ENCODE measurements around the gene MYLIP.

MYLIP gene

GRCh38 chr6:16179970-16180431 is 51.1 kb downstream of the MYLIP start:
- DNase-seq (ENCODE audit: low spot score), result no peak
- no peak for TF ChIP-seq CTCF (IDR thresholded peaks at IDR 0.05; ENCODE audit: extremely low read depth, missing control alignments)

GRCh38 chr6:16180696-16181438 is 52.0 kb downstream of the MYLIP start:
- no peak for TF ChIP-seq CTCF (IDR thresholded peaks at IDR 0.05; ENCODE audit: extremely low read depth, missing control alignments)

GRCh38 chr6:16181439-16182297 is 52.8 kb downstream of the MYLIP start:
- DNase-seq (ENCODE audit: low spot score), result no peak
- TF ChIP-seq CTCF (IDR thresholded peaks at IDR 0.05; ENCODE audit: extremely low read depth, missing control alignments), result no peak

More at GRCh38 chr6:16180696-16181438, 52.0 kb downstream of the MYLIP start:
- no peak for DNase-seq (ENCODE audit: low spot score)

GRCh38 chr6:16183187-16183664 is 54.3 kb downstream of the MYLIP start:
- DNase-seq (ENCODE audit: low spot score), result peak; percentile 71
- peak; percentile 19 for TF ChIP-seq CTCF (IDR thresholded peaks at IDR 0.05; ENCODE audit: extremely low read depth, missing control alignments)

GRCh38 chr6:16184129-16184528 is 55.2 kb downstream of the MYLIP start:
- TF ChIP-seq CTCF (IDR thresholded peaks at IDR 0.05; ENCODE audit: extremely low read depth, missing control alignments), result no peak
- peak; percentile 72 for DNase-seq (ENCODE audit: low spot score)

- DNase-seq (ENCODE audit: low spot score), result no peak
- no peak for TF ChIP-seq CTCF (IDR thresholded peaks at IDR 0.05; ENCODE audit: extremely low read depth, missing control alignments)
These were observed 55.7 kb downstream of the MYLIP start for GRCh38 chr6:16184551-16184950.

- no peak for TF ChIP-seq CTCF (IDR thresholded peaks at IDR 0.05; ENCODE audit: extremely low read depth, missing control alignments)
- DNase-seq (ENCODE audit: low spot score), result no peak
These were observed 58.3 kb downstream of the MYLIP start for GRCh38 chr6:16187176-16187575.

All from GM20000 (cell line).